AG10803 (cell line): ENCODE results near the gene GLIPR2.

Source experiments
- DNase-seq: peaks from one replicate; pipeline ENCODE4 v3.0.0; 2010; ENCODE audit warnings: low read depth
- H3K4me3 ChIP-seq: 2 replicates; pipeline ENCODE4 v1.5.1; 2011; ENCODE audit warnings: mild to moderate bottlenecking, low read length, control low read depth
- CTCF ChIP-seq: conservative IDR thresholded peaks from 2 replicates; pipeline ENCODE4 v1.5.1; 2011; ENCODE audit warnings: mild to moderate bottlenecking, low read length, control low read depth, inconsistent platforms

Gene GLIPR2

GRCh38 chr9:36150574-36151315 is 14.2 kb downstream of the GLIPR2 start:
- no peak overlapping the region for H3K4me3 ChIP-seq
- peak; percentile 48 for DNase-seq

GRCh38 chr9:36151316-36152210 is 15.0 kb downstream of the GLIPR2 start:
- peak; percentile 75 for DNase-seq
- no peak for TF ChIP-seq CTCF
- H3K4me3 ChIP-seq: no peak overlapping the region

More at GRCh38 chr9:36150574-36151315, 14.2 kb downstream of the GLIPR2 start:
- no peak for TF ChIP-seq CTCF

- H3K4me3 ChIP-seq: no peak overlapping the region
- no peak for TF ChIP-seq CTCF
- no peak for DNase-seq
Observed at GRCh38 chr9:36152741-36153438, 16.4 kb downstream of the GLIPR2 start.

GRCh38 chr9:36153746-36154145 is 17.2 kb downstream of the GLIPR2 start:
- no peak for DNase-seq
- TF ChIP-seq CTCF: no peak
- no peak overlapping the region for H3K4me3 ChIP-seq

GRCh38 chr9:36154331-36154952 is 17.9 kb downstream of the GLIPR2 start:
- TF ChIP-seq CTCF: no peak
- no peak overlapping the region for H3K4me3 ChIP-seq
- DNase-seq: peak; percentile 70

GRCh38 chr9:36156116-36156515 is 19.6 kb downstream of the GLIPR2 start:
- DNase-seq: no peak
- no peak overlapping the region for H3K4me3 ChIP-seq
- no peak for TF ChIP-seq CTCF
